K562 (cell line): Measurements from ENCODE around the gene AIF1L. TPM values are rescaled to one million over a fixed set of nuclear protein-coding genes. Genes with fewer than 3 reads are reported as not detected.

Source experiments
- ATAC-seq: fragments of 200-7000 bp; cut with Tn5 transposase; 3 replicates; pipeline ENCODE4 v1.9.1; 2020; ENCODE audit warnings: moderate library complexity
- BruUV-seq: library from RNA; stranded (reverse); fragments of 400-500 nt; replicated peaks from 2 replicates; lab custom pipeline; 2021; lab: Mats Ljungman, UMichigan
- CTCF ChIA-PET: fragments of 300-600 bp; formaldehyde crosslinking; extraction: SDS; loops from one replicate; lab custom pipeline; 2021; ENCODE audit warnings: low intra/inter-chr PET ratio; lab: Yijun Ruan, JAX
- POLR2A ChIA-PET: fragments of 300-600, 350-650 bp; sonication (Branson Sonifier 250); formaldehyde crosslinking; extraction: SDS; loops from one replicate; lab custom pipeline; 2021; ENCODE audit warnings: antibody characterized with exemption, inconsistent platforms; lab: Yijun Ruan, JAX
- DNase-seq, 4 experiments: peaks; one replicate each; pipeline versions ENCODE4 v3.0.0 to v3.0.0-alpha.2; 2011 to 2018; ENCODE audit warnings: low spot score in 3 of 4, mixed read lengths in 3 of 4; ENCODE audit errors: extremely low read depth in 1 of 4
- FAIRE-seq: peaks from 2 replicates; lab custom pipeline; 2011; peaks lifted over from hg19 to GRCh38; lab: Jason Lieb, UNC
- H2AFZ ChIP-seq: 2 replicates; pipeline ENCODE4 v1.6.0; 2011; ENCODE audit warnings: low read depth, low read length, control low read depth, inconsistent platforms
- H3K27ac ChIP-seq: fragments of 200-600 bp; 3 replicates; pipeline ENCODE4 v1.8.0; 2011; ENCODE audit warnings: low read depth, mild to moderate bottlenecking, control low read depth, inconsistent platforms, low read length, moderate library complexity, mixed read lengths; ENCODE audit errors: extremely low read depth
- H3K27me3 ChIP-seq, 2 experiments: fragments of 300-600 bp in 1 of 2; 2 replicates in 1 of 2; 3 replicates in 1 of 2; pipeline versions ENCODE4 v1.6.0 to v1.8.0; 2011; ENCODE audit warnings: inconsistent platforms in 2 of 2, low read length in 2 of 2, mild to moderate bottlenecking in 1 of 2, mixed read lengths in 1 of 2, moderate library complexity in 1 of 2; ENCODE audit not compliant: control insufficient read depth in 2 of 2, insufficient read depth in 2 of 2
- H3K36me3 ChIP-seq: fragments of 300-600 bp; 3 replicates; pipeline ENCODE4 v1.8.0; 2011; ENCODE audit warnings: mild to moderate bottlenecking, low read length, inconsistent platforms; ENCODE audit not compliant: control insufficient read depth, insufficient read depth
- H3K4me1 ChIP-seq, 2 experiments: fragments of 200-600 bp in 1 of 2; replicated peaks in 1 of 2; 2 replicates in 1 of 2; 3 replicates in 1 of 2; pipeline versions ENCODE4 v1.5.1 to v1.8.0; 2011; ENCODE audit warnings: inconsistent platforms in 2 of 2, low read length in 2 of 2, mild to moderate bottlenecking in 1 of 2, mixed read lengths in 1 of 2, moderate library complexity in 1 of 2; ENCODE audit not compliant: control insufficient read depth in 2 of 2, insufficient read depth in 2 of 2
- H3K4me2 ChIP-seq: 2 replicates; pipeline ENCODE4 v1.6.1; 2011; ENCODE audit warnings: low read length, control low read depth, inconsistent platforms, mixed read lengths; ENCODE audit not compliant: insufficient read depth
- H3K4me3 ChIP-seq: fragments of 200-600 bp; sonication (generic), shearing (Covaris generic); 2 replicates; pipeline ENCODE4 v1.5.1; 2016; ENCODE audit warnings: control low read depth, inconsistent platforms
- H3K79me2 ChIP-seq: fragments of 200-600 bp; 3 replicates; pipeline ENCODE4 v1.8.0; 2011; ENCODE audit warnings: low read length, inconsistent platforms; ENCODE audit not compliant: control insufficient read depth, insufficient read depth
- H3K9ac ChIP-seq, 2 experiments: 2 replicates each; pipeline versions ENCODE4 v1.6.0 to v1.6.1; 2011; ENCODE audit warnings: low read depth in 2 of 2, low read length in 2 of 2, control low read depth in 1 of 2, inconsistent platforms in 1 of 2, mild to moderate bottlenecking in 1 of 2, mixed read lengths in 1 of 2; ENCODE audit not compliant: insufficient read depth in 1 of 2
- H3K9me1 ChIP-seq: one replicate; pipeline ENCODE4 v1.6.0; 2011; ENCODE audit warnings: inconsistent platforms, mild to moderate bottlenecking, low read length, moderate library complexity; ENCODE audit not compliant: control insufficient read depth, insufficient read depth
- H3K9me3 ChIP-seq: replicated peaks from 2 replicates; pipeline ENCODE4 v1.5.1; 2011; ENCODE audit warnings: low read depth, low read length, inconsistent platforms; ENCODE audit not compliant: control insufficient read depth, insufficient read depth
- H4K20me1 ChIP-seq: replicated peaks from 2 replicates; pipeline ENCODE4 v1.6.1; 2011; ENCODE audit warnings: low read length, inconsistent platforms, mixed read lengths; ENCODE audit not compliant: control insufficient read depth, insufficient read depth
- E2F1 ChIP-seq: sonication (generic); formaldehyde crosslinking; IDR thresholded peaks from 2 replicates; pipeline ENCODE4 v1.8.1; 2023; ENCODE audit warnings: mild to moderate bottlenecking, missing genetic modification reagents, moderate library complexity
- ETS2 ChIP-seq: IDR thresholded peaks from 2 replicates; pipeline ENCODE4 v1.6.1; 2016; ENCODE audit warnings: borderline replicate concordance, missing genetic modification characterization, mild to moderate bottlenecking, moderate library complexity, missing compliant biosample characterization; ENCODE audit not compliant: poor library complexity, severe bottlenecking
- HDAC3 ChIP-seq: fragments of 450-650 bp; IDR thresholded peaks from 2 replicates; pipeline ENCODE4 v1.6.1; 2018; ENCODE audit warnings: borderline replicate concordance, mild to moderate bottlenecking, moderate library complexity; ENCODE audit not compliant: partially characterized antibody
- KAT2B ChIP-seq: IDR thresholded peaks from one replicate; pipeline ENCODE4 v1.6.1; 2012; ENCODE audit warnings: low read depth, mild to moderate bottlenecking, control low read depth, inconsistent platforms, low read length, moderate library complexity
- LCOR ChIP-seq: sonication (generic); formaldehyde crosslinking; IDR thresholded peaks from 2 replicates; pipeline ENCODE4 v1.8.0; 2022; ENCODE audit warnings: mild to moderate bottlenecking, missing genetic modification reagents
- MCM2 ChIP-seq: fragments of 450-650 bp; IDR thresholded peaks from 2 replicates; pipeline ENCODE4 v1.6.1; 2017; ENCODE audit warnings: low read depth, mild to moderate bottlenecking
- PRPF4 ChIP-seq: fragments of 200-400 bp; formaldehyde crosslinking; IDR thresholded peaks from one replicate; pipeline ENCODE4 v1.6.1; 2017; ENCODE audit warnings: low read length, low read depth, mild to moderate bottlenecking; ENCODE audit not compliant: insufficient read depth, poor library complexity, severe bottlenecking
- SREBF1 ChIP-seq: fragments of 150-350 bp; IDR thresholded peaks from 2 replicates; pipeline ENCODE4 v1.6.1; 2014; ENCODE audit warnings: antibody characterized with exemption, low read depth, low read length, borderline replicate concordance
- STAT5A ChIP-seq: IDR thresholded peaks from 2 replicates; pipeline ENCODE4 v1.6.1; 2012; ENCODE audit warnings: low read length, inconsistent platforms, borderline replicate concordance
- TEAD1 ChIP-seq, 2 experiments: fragments of 450-650 bp in 1 of 2; sonication (generic) in 1 of 2; formaldehyde crosslinking; IDR thresholded peaks; 2 replicates each; pipeline versions ENCODE4 v1.4.0 to v1.8.0; 2020 to 2022; ENCODE audit warnings: mild to moderate bottlenecking in 2 of 2, missing genetic modification reagents in 1 of 2
- TSHZ1 ChIP-seq: fragments of 250-450 bp; sonication (Bioruptor Pico); IDR thresholded peaks from 2 replicates; pipeline ENCODE4 v1.4.0; 2020; ENCODE audit warnings: mild to moderate bottlenecking, moderate library complexity
- YY1 ChIP-seq, 3 experiments: IDR thresholded peaks; 2 replicates each; pipeline ENCODE4 v1.6.1; 2011; ENCODE audit warnings: low read length in 2 of 3, mild to moderate bottlenecking in 2 of 3, moderate library complexity in 2 of 3, borderline replicate concordance in 1 of 3, control low read depth in 1 of 3, low read depth in 1 of 3; ENCODE audit not compliant: insufficient read depth in 3 of 3, insufficient replicate concordance in 2 of 3, control insufficient read depth in 1 of 3, insufficient read length in 1 of 3; ENCODE audit errors: extremely low read depth in 1 of 3
- ZNF395 ChIP-seq: fragments of 200-800 bp; sonication (Bioruptor generic); IDR thresholded peaks from 2 replicates; pipeline ENCODE4 v1.6.1; 2017; ENCODE audit warnings: missing genetic modification characterization, missing compliant biosample characterization
- WGBS: fragments of 100-300 bp; shearing (Covaris generic); methylation state at CpG from one replicate; pipeline ENCODE4 v1.1.6; 2016; ENCODE audit warnings: low coverage, mixed read lengths; ENCODE audit not compliant: insufficient coverage; ENCODE audit errors: missing lambda C conversion rate; 5-methylcytosine and 5-hydroxymethylcytosine counted together
- in situ Hi-C: fragments of 300-500 bp; cut with MboI; formaldehyde crosslinking; loops from 4 replicates; pipeline ENCODE4 v1.15.0; 2018; ENCODE audit warnings: inconsistent platforms, mixed read lengths
- intact Hi-C: fragments of 100-400 bp; cut with micrococcal nuclease; formaldehyde crosslinking; loops from 2 replicates; pipeline ENCODE4 v1.14.2; 2022
- polyA plus RNA-seq, 8 experiments: library from polyadenylated mRNA; depleted of rRNA in 4 of 8; stranded (reverse) in 5 of 8; unstranded in 3 of 8; fragments of >200 nt; fragmentation: Nextera tagmentation in 2 of 8; fragmentation: Illumina TruSeq in 1 of 8; extraction: Ambion mirVana in 2 of 8; extraction: Trizol in 1 of 8; gene quantifications; 2 replicates each; pipeline versions ENCODE4 v1.2.1 to v1.2.3, GENCODE V29; 2011 to 2014; ENCODE audit warnings: inconsistent platforms in 1 of 8, missing spikeins in 1 of 8
- total RNA-seq, 7 experiments: library from RNA; depleted of rRNA in 6 of 7; stranded (reverse); fragments of >200 nt in 6 of 7; fragmentation: Illumina TruSeq in 2 of 7; extraction: Trizol in 2 of 7; gene quantifications; 2 replicates each; pipeline versions ENCODE4 v1.2.1 to v1.2.3, GENCODE V29; 2011 to 2021; ENCODE audit warnings: low replicate concordance in 1 of 7

Gene AIF1L
- total and polyA plus RNA-seq, 9 of the 15 experiments (the other 6 are each of a cell fraction or from before 2014, with no cell fraction given): 0.34 to 9.1 (median 1.3) TPM

- H2AFZ ChIP-seq: no peak overlapping the region
- DNase-seq (peak in 3 of 4 experiments; percentile 80 to 88 (median 87)), ATAC-seq (no peak), FAIRE-seq (no peak)
- in situ Hi-C loops (no loop called here), intact Hi-C loops (no loop called here)
- WGBS: 39% methylated on average over 11 of the region's 11 CpGs
- no peak overlapping the region for H3K4me2 ChIP-seq
- no TSS peak for BruUV-seq
- H3K9me1 ChIP-seq: peaks cover 12% of the 10 kb centered on the region
- no peaks in the 10 kb centered on the region for H3K36me3 ChIP-seq
- H3K27ac ChIP-seq: no peak overlapping the region
- CTCF ChIA-PET: interaction anchor here (0.6 kb wide), 1 partner anchor 1870 kb away, joined by 6 read pairs; no protein-coding TSS in a partner anchor
- peak overlapping the region in 1 of 2 experiments; percentile 2; a peak in 1 of 4 replicates for H3K9ac ChIP-seq
- no peaks in the 10 kb centered on the region for H3K9me3 ChIP-seq
- H3K4me3 ChIP-seq: no peak overlapping the region
- no peaks in the 10 kb centered on the region for H3K79me2 ChIP-seq
- peaks cover 54 to 85% of the 10 kb centered on the region in 2 experiments for H3K27me3 ChIP-seq
- peaks cover 34 to 60% of the 10 kb centered on the region in 2 experiments for H3K4me1 ChIP-seq
- POLR2A ChIA-PET: interaction anchor here (0.6 to 99.3 kb wide), 7 partner anchors 5 to 1550 kb away, joined by 3 to 3336 read pairs (median 4); partner anchors contain the start of genes AIF1L and NUP214
- H4K20me1 ChIP-seq: peaks cover 44% of the 10 kb centered on the region
- peak; percentile 84; the same call in 1 of the 2 replicates for TF ChIP-seq E2F1 (CRISPR knock-in tag)
- no peak for TF ChIP-seq ETS2 (tag)
- no peak for TF ChIP-seq SREBF1
- no peak for TF ChIP-seq MCM2
- TF ChIP-seq HDAC3: no peak
- TF ChIP-seq PRPF4: no peak
- TF ChIP-seq STAT5A: no peak
- no peak for TF ChIP-seq KAT2B
- no peak for TF ChIP-seq YY1 (IDR thresholded peaks at IDR 0.05; ENCODE audit: borderline replicate concordance in 1 of 3, control insufficient read depth in 1 of 3, extremely low read depth in 1 of 3, insufficient read depth in 3 of 3, insufficient read length in 1 of 3, insufficient replicate concordance in 2 of 3, low read depth in 1 of 3, low read length in 2 of 3)
- no peak for TF ChIP-seq ZNF395 (CRISPR knock-in tag)
- no peak for TF ChIP-seq LCOR (CRISPR knock-in tag)
- TF ChIP-seq TEAD1 (CRISPR knock-in tag; IDR thresholded peaks at IDR 0.05): no peak
- no peak for TF ChIP-seq TSHZ1 (CRISPR knock-in tag)
These were observed 5.1 kb downstream of the AIF1L start for GRCh38 chr9:131101207-131101964.
